MM.1S (cell line): ENCODE data around the gene EDN3.
A peak's percentile ranks its signal among the peaks of the same experiment; 100 is the strongest.

Experiments
- DNase-seq: peaks from one replicate; pipeline ENCODE4 v3.0.0-alpha.2; 2015
- H2AFZ ChIP-seq: fragments of 300-600 bp; sonication (generic); 2 replicates; pipeline ENCODE4 v1.6.0; 2016; ENCODE audit warnings: antibody characterized with exemption, low read length
- H3F3A ChIP-seq: fragments of 300-600 bp; sonication (generic); 2 replicates; pipeline ENCODE4 v1.6.1; 2016; ENCODE audit warnings: mild to moderate bottlenecking, antibody characterized with exemption, low read length, moderate library complexity, mixed read lengths; ENCODE audit not compliant: insufficient read depth
- H3K27ac ChIP-seq: fragments of 300-600 bp; sonication (generic); 2 replicates; pipeline ENCODE4 v1.5.1; 2016; ENCODE audit warnings: mild to moderate bottlenecking, low read length
- H3K27me3 ChIP-seq: fragments of 300-600 bp; sonication (generic); replicated peaks from 2 replicates; pipeline ENCODE4 v1.6.0; 2016; ENCODE audit warnings: low read length; ENCODE audit not compliant: insufficient read depth
- H3K36me3 ChIP-seq: fragments of 300-600 bp; sonication (generic); replicated peaks from 2 replicates; pipeline ENCODE4 v1.6.1; 2016; ENCODE audit warnings: mild to moderate bottlenecking, low read length, mixed read lengths; ENCODE audit not compliant: insufficient read depth
- H3K4me1 ChIP-seq: fragments of 300-600 bp; sonication (generic); 2 replicates; pipeline ENCODE4 v1.6.1; 2016; ENCODE audit warnings: low read length, mixed read lengths
- H3K4me2 ChIP-seq: fragments of 300-600 bp; sonication (generic); 2 replicates; pipeline ENCODE4 v1.6.0; 2016; ENCODE audit warnings: low read depth, low read length
- H3K4me3 ChIP-seq: fragments of 300-600 bp; sonication (generic); 2 replicates; pipeline ENCODE4 v1.5.1; 2016; ENCODE audit warnings: low read length, mixed read lengths
- H3K79me2 ChIP-seq: fragments of 300-600 bp; sonication (generic); 2 replicates; pipeline ENCODE4 v1.6.1; 2016; ENCODE audit warnings: mixed run types, low read length, mixed read lengths
- H3K9ac ChIP-seq: fragments of 300-600 bp; sonication (generic); 2 replicates; pipeline ENCODE4 v1.6.1; 2016; ENCODE audit warnings: low read length, mixed read lengths
- H3K9me2 ChIP-seq: fragments of 300-600 bp; sonication (generic); replicated peaks from 2 replicates; pipeline ENCODE4 v1.6.1; 2016; ENCODE audit warnings: mild to moderate bottlenecking, low read length, mixed read lengths; ENCODE audit not compliant: insufficient read depth
- H3K9me3 ChIP-seq: fragments of 300-600 bp; sonication (generic); replicated peaks from 2 replicates; pipeline ENCODE4 v1.6.1; 2016; ENCODE audit warnings: mild to moderate bottlenecking, low read length, mixed read lengths; ENCODE audit not compliant: insufficient read depth
- H4K20me1 ChIP-seq: fragments of 300-600 bp; sonication (generic); 2 replicates; pipeline ENCODE4 v1.6.1; 2016; ENCODE audit warnings: mild to moderate bottlenecking, low read length, moderate library complexity, mixed read lengths; ENCODE audit not compliant: insufficient read depth
- EZH2 ChIP-seq: fragments of 300-600 bp; sonication (generic); optimal IDR thresholded peaks from 2 replicates; pipeline ENCODE3; 2017; ENCODE audit warnings: low read depth, mild to moderate bottlenecking, antibody characterized with exemption, low read length, mixed read lengths
- EZH2phosphoT487 ChIP-seq: fragments of 300-600 bp; sonication (generic); IDR thresholded peaks from 2 replicates; pipeline ENCODE4 v1.6.1; 2018; ENCODE audit warnings: antibody characterized with exemption, low read length
- TF ChIP-seq, protein P1 (sequence below): fragments of 300-600 bp; sonication (generic); IDR thresholded peaks from 2 replicates; pipeline ENCODE4 v1.5.1; 2016; ENCODE audit warnings: antibody characterized with exemption, low read length, mixed read lengths

Gene EDN3, protein sequence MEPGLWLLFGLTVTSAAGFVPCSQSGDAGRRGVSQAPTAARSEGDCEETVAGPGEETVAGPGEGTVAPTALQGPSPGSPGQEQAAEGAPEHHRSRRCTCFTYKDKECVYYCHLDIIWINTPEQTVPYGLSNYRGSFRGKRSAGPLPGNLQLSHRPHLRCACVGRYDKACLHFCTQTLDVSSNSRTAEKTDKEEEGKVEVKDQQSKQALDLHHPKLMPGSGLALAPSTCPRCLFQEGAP

DNA sequence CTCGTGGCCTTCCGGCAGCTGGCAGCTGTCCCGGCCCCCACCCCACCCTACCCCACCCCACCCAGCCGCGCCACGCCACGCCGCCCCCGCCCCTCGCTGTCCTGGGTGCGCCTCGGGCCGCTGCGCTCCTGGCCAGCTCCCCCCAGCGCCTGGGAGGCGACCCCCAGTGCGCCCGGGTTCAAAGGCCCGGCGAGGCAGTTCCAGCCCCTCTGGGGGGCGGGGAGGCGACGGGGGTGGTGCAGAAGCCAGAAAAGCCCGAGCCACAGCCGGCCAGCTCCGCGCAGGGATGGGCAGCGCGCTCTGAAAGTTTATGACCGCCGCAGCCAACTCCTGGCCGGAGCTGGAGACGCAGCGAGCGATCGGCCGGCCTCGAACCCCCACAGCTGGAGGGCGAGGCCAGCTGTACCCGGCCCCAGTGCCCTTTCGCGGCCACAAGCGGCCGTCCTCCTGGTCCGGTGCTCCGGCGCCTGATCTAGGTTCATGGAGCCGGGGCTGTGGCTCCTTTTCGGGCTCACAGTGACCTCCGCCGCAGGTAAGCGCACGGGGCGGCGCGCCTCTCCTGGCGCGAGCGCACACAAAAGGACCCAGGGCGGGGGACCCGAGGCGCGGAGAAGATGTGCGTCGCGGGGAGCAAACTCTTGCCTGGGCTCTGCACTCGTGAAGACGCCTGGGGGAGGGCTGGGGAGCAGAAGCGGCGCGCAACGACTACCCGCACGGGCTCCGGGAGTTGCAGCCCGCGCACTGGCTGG is at the start of gene EDN3:
EDN3 (plus strand) TSS at position 279 of the 749 bp plus-strand sequence; CDS start at position 481, 202 bp downstream.
- peaks cover 89% of the 10 kb centered on the region for H3K27me3 ChIP-seq
- H3F3A ChIP-seq = no peaks in the 10 kb centered on the region
- no peaks in the 10 kb centered on the region for H3K9me2 ChIP-seq
- TF ChIP-seq EZH2 (no peak), EZH2phosphoT487 (no peak)
- TF ChIP-seq, protein P1, sequence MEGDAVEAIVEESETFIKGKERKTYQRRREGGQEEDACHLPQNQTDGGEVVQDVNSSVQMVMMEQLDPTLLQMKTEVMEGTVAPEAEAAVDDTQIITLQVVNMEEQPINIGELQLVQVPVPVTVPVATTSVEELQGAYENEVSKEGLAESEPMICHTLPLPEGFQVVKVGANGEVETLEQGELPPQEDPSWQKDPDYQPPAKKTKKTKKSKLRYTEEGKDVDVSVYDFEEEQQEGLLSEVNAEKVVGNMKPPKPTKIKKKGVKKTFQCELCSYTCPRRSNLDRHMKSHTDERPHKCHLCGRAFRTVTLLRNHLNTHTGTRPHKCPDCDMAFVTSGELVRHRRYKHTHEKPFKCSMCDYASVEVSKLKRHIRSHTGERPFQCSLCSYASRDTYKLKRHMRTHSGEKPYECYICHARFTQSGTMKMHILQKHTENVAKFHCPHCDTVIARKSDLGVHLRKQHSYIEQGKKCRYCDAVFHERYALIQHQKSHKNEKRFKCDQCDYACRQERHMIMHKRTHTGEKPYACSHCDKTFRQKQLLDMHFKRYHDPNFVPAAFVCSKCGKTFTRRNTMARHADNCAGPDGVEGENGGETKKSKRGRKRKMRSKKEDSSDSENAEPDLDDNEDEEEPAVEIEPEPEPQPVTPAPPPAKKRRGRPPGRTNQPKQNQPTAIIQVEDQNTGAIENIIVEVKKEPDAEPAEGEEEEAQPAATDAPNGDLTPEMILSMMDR = no peak
- H2AFZ ChIP-seq = no peak within 1 kb of the TSS
- no peaks in the 10 kb centered on the region for H3K9me3 ChIP-seq
- H3K4me2 ChIP-seq = no peak within 1 kb of the TSS
- DNase-seq = no peak
- H4K20me1 ChIP-seq = no peaks in the 10 kb centered on the region
- H3K9ac ChIP-seq = no peak within 1 kb of the TSS
- H3K79me2 ChIP-seq = no peaks in the 10 kb centered on the region
- no peak within 1 kb of the TSS for H3K27ac ChIP-seq
- H3K4me1 ChIP-seq = no peaks in the 10 kb centered on the region
- H3K4me3 ChIP-seq = no peak within 1 kb of the TSS
- no peaks in the 10 kb centered on the region for H3K36me3 ChIP-seq

DNA sequence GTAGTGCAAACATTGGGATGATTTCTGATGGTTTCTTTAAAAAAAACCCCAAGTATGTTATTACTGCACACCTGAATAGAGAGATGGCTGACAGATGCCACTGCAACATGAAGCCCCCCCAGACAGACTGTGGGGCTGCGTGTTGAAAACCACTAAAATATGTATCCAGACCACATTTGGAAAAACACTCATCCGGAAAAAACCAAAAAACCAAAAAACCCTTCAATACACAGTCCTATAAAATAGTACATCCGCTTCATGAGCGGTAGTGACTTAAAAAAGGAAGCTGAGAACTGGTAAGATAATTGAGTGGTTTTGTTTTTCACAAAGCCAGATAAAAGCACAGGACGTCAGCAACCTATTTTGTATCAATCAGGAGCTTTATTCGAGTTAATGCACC is 47.1 kb upstream of the EDN3 start:
- H3K9ac ChIP-seq = no peak overlapping the region
- no peaks in the 10 kb centered on the region for H4K20me1 ChIP-seq
- no peaks in the 10 kb centered on the region for H3K9me3 ChIP-seq
- H2AFZ ChIP-seq = no peak overlapping the region
- peaks cover 98% of the 10 kb centered on the region for H3K27me3 ChIP-seq
- no peak overlapping the region for H3K4me2 ChIP-seq
- peak; percentile 11 for DNase-seq
- no peak overlapping the region for H3K4me3 ChIP-seq
- no peaks in the 10 kb centered on the region for H3K36me3 ChIP-seq
- no peaks in the 10 kb centered on the region for H3K9me2 ChIP-seq
- TF ChIP-seq EZH2phosphoT487 (no peak), EZH2 (no peak)
- TF ChIP-seq, protein P1 = no peak
- no peak overlapping the region for H3K27ac ChIP-seq
- H3K79me2 ChIP-seq = no peaks in the 10 kb centered on the region
- no peaks in the 10 kb centered on the region for H3F3A ChIP-seq
- no peaks in the 10 kb centered on the region for H3K4me1 ChIP-seq

DNA sequence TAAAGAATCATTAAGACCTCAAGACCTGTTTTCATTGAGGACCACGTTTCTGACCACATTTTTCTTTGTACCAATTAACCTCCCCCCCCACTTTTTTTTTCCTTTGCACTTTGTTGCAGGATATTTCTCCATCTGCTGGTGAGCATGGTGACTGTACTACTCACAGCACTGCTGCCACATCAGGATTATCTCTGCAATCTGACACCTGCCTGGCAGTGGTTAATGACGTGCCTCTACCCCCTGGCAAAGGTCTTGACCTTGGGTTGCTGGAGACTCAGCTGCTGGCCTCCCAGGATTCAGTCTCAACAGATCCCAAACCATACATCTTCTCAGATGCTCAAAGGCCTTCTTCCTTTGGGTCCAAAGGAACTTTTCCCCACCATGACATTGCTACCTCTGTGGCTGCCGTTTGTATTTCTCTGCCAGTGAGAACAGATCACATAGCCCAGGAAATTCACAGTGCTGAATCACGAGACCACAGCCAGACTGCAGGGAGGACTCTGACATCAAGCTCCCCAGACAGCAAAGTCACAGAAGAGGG is 46.6 kb upstream of the EDN3 start:
- Histone ChIP-seq H3F3A (no peaks in the 10 kb centered on the region), H3K27ac (no peak overlapping the region), H3K4me2 (no peak overlapping the region), H3K27me3 (peaks cover 98% of the 10 kb centered on the region), H3K9ac (no peak overlapping the region), H4K20me1 (no peaks in the 10 kb centered on the region), H2AFZ (no peak overlapping the region), H3K4me3 (no peak overlapping the region), H3K4me1 (no peaks in the 10 kb centered on the region), H3K36me3 (no peaks in the 10 kb centered on the region), H3K79me2 (no peaks in the 10 kb centered on the region), H3K9me2 (no peaks in the 10 kb centered on the region), H3K9me3 (no peaks in the 10 kb centered on the region)
- peak; percentile 8 for DNase-seq
- no peak for TF ChIP-seq EZH2phosphoT487
